SK-N-SH treated with all-trans-retinoic acid at 6 μM for 48 hours (cell line): Measurements from ENCODE around the gene SMARCE1.

Experiments used
- ATAC-seq: fragments of 200-7000 bp; cut with Tn5 transposase; 3 replicates; pipeline ENCODE4 v1.9.1; 2020; ENCODE audit warnings: mild to moderate bottlenecking, moderate library complexity
- ARNTL ChIP-seq: fragments of 450-650 bp; formaldehyde crosslinking; IDR thresholded peaks from 2 replicates; pipeline ENCODE4 v1.5.0; 2020; ENCODE audit warnings: low read depth, mild to moderate bottlenecking, moderate library complexity, borderline replicate concordance
- CSDC2 ChIP-seq: fragments of 250-450 bp; sonication (Bioruptor Pico); IDR thresholded peaks from 2 replicates; pipeline ENCODE4 v1.5.0; 2020; ENCODE audit warnings: mild to moderate bottlenecking, moderate library complexity
- ESRRG ChIP-seq: fragments of 250-450 bp; sonication (Bioruptor Pico); IDR thresholded peaks from 2 replicates; pipeline ENCODE4 v1.6.1; 2021; ENCODE audit warnings: mild to moderate bottlenecking
- GLIS3 ChIP-seq: fragments of 250-450 bp; sonication (Bioruptor Pico); IDR thresholded peaks from 2 replicates; pipeline ENCODE4 v1.5.0; 2020; ENCODE audit warnings: mild to moderate bottlenecking, moderate library complexity
- ISL1 ChIP-seq: fragments of 250-450 bp; sonication (Bioruptor Pico); IDR thresholded peaks from 2 replicates; pipeline ENCODE4 v2.1.2; 2022; ENCODE audit warnings: mild to moderate bottlenecking, moderate library complexity
- OSR1 ChIP-seq: fragments of 250-450 bp; sonication (Bioruptor Pico); IDR thresholded peaks from 2 replicates; pipeline ENCODE4 v1.8.0; 2022; ENCODE audit warnings: moderate library complexity, mild to moderate bottlenecking, inconsistent platforms
- PPARA ChIP-seq: fragments of 250-450 bp; sonication (Bioruptor Pico); IDR thresholded peaks from 2 replicates; pipeline ENCODE4 v1.5.0; 2020; ENCODE audit warnings: mild to moderate bottlenecking, borderline replicate concordance
- RARB ChIP-seq: fragments of 250-450 bp; sonication (Bioruptor Pico); IDR thresholded peaks from 2 replicates; pipeline ENCODE4 v1.8.0; 2021; ENCODE audit warnings: mild to moderate bottlenecking, moderate library complexity
- SNAI2 ChIP-seq: fragments of 250-450 bp; sonication (Bioruptor Pico); IDR thresholded peaks from 2 replicates; pipeline ENCODE4 v1.5.0; 2020; ENCODE audit warnings: mild to moderate bottlenecking, moderate library complexity
- ZC3H10 ChIP-seq: fragments of 250-450 bp; sonication (Bioruptor Pico); IDR thresholded peaks from 2 replicates; pipeline ENCODE4 v1.5.1; 2021; ENCODE audit warnings: mild to moderate bottlenecking, moderate library complexity
- ZFP3 ChIP-seq: fragments of 250-450 bp; sonication (Bioruptor Pico); IDR thresholded peaks from 2 replicates; pipeline ENCODE4 v1.5.0; 2020; ENCODE audit warnings: mild to moderate bottlenecking, moderate library complexity
- ZFP30 ChIP-seq: fragments of 450-650 bp; formaldehyde crosslinking; IDR thresholded peaks from 2 replicates; pipeline ENCODE4 v1.5.0; 2022; ENCODE audit warnings: mild to moderate bottlenecking, moderate library complexity
- ZNF565 ChIP-seq: fragments of 450-650 bp; formaldehyde crosslinking; conservative IDR thresholded peaks from 2 replicates; pipeline ENCODE4 v1.5.0; 2020; ENCODE audit warnings: low read depth, mild to moderate bottlenecking, moderate library complexity
- ZNF8 ChIP-seq: fragments of 450-650 bp; formaldehyde crosslinking; IDR thresholded peaks from 2 replicates; pipeline ENCODE4 v1.5.0; 2020; ENCODE audit warnings: mild to moderate bottlenecking, moderate library complexity
- TF ChIP-seq, protein P1 (sequence below): fragments of 250-450 bp; sonication (Bioruptor Pico); IDR thresholded peaks from 2 replicates; pipeline ENCODE4 v1.5.1; 2020; ENCODE audit warnings: low read depth, mild to moderate bottlenecking, moderate library complexity
- TF ChIP-seq, protein P2 (sequence below): fragments of 250-450 bp; sonication (Bioruptor Pico); IDR thresholded peaks from 2 replicates; pipeline ENCODE4 v1.8.0; 2020; ENCODE audit warnings: mild to moderate bottlenecking, moderate library complexity, borderline replicate concordance
- TF ChIP-seq, protein P3 (sequence below): fragments of 250-450 bp; sonication (Bioruptor Pico); IDR thresholded peaks from 2 replicates; pipeline ENCODE4 v1.5.1; 2021; ENCODE audit warnings: mild to moderate bottlenecking, moderate library complexity
- TF ChIP-seq, protein P4 (sequence below): fragments of 250-450 bp; sonication (Bioruptor Pico); IDR thresholded peaks from 2 replicates; pipeline ENCODE4 v1.5.0; 2020; ENCODE audit warnings: mild to moderate bottlenecking, moderate library complexity
- TF ChIP-seq, protein P5 (sequence below): fragments of 250-450 bp; sonication (Bioruptor Pico); IDR thresholded peaks from 2 replicates; pipeline ENCODE4 v1.8.0; 2021; ENCODE audit warnings: low read depth, mild to moderate bottlenecking, moderate library complexity, borderline replicate concordance

SMARCE1 gene

DNA sequence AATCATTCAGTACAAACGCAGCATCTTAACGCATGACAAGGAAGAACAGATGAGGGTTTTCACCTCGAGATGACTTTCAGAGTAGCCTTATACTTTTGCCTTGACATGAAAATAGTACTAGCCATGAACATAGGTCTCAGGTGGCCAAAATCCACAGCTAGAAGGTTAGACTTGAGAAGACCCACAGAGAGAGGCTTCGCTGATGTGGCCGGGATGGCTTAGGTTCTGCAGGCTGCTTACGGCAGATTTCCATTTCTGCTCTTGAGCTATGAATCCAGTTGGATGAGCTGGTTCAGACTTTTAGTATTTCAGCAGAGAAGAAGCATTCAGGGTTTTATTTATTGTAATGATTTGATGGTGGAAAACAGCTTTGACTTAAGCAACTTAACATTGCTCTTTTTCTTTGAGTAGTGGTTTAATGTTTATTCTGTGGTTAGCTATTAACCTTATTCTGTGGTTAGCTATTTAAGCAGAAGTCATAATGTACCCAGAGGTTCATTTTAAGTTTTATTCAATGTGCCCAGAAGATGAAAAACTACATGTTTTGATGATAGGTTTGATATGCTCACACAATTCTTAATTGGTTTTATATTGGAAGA, 48.4 kb upstream of the SMARCE1 start (continued):
- TF ChIP-seq ZNF565 (CRISPR knock-in tag) (no peak), ZFP3 (CRISPR knock-in tag) (no peak), ESRRG (CRISPR knock-in tag) (no peak), GLIS3 (CRISPR knock-in tag) (no peak), ISL1 (CRISPR knock-in tag) (no peak), SNAI2 (CRISPR knock-in tag) (no peak), RARB (CRISPR knock-in tag) (no peak), ZNF8 (CRISPR knock-in tag) (no peak)
- TF ChIP-seq, protein P1, sequence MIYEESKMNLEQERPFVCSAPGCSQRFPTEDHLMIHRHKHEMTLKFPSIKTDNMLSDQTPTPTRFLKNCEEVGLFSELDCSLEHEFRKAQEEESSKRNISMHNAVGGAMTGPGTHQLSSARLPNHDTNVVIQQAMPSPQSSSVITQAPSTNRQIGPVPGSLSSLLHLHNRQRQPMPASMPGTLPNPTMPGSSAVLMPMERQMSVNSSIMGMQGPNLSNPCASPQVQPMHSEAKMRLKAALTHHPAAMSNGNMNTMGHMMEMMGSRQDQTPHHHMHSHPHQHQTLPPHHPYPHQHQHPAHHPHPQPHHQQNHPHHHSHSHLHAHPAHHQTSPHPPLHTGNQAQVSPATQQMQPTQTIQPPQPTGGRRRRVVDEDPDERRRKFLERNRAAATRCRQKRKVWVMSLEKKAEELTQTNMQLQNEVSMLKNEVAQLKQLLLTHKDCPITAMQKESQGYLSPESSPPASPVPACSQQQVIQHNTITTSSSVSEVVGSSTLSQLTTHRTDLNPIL (CRISPR knock-in tag): no peak

DNA sequence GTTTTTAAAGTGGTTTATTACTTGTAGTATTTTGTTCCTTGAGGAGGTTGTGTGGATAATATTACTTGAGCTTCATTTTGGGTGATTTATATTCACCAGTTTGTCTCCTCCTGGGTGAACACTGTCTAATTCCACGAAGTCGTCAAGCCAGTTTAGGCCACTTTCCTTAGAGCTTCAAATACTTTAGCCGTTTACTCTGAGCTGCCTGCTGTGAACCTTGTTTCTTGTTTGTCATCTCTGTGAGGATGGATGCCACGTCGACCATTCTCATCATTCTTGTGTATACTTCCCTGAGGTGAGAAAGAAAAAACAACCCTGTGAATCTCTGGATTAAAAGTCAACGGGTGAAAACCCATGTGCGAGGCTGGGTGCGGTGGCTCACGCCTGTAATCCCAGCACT, 47.0 kb upstream of the SMARCE1 start:
- ATAC-seq: no peak
- TF ChIP-seq, protein P2, sequence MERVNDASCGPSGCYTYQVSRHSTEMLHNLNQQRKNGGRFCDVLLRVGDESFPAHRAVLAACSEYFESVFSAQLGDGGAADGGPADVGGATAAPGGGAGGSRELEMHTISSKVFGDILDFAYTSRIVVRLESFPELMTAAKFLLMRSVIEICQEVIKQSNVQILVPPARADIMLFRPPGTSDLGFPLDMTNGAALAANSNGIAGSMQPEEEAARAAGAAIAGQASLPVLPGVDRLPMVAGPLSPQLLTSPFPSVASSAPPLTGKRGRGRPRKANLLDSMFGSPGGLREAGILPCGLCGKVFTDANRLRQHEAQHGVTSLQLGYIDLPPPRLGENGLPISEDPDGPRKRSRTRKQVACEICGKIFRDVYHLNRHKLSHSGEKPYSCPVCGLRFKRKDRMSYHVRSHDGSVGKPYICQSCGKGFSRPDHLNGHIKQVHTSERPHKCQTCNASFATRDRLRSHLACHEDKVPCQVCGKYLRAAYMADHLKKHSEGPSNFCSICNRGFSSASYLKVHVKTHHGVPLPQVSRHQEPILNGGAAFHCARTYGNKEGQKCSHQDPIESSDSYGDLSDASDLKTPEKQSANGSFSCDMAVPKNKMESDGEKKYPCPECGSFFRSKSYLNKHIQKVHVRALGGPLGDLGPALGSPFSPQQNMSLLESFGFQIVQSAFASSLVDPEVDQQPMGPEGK (CRISPR knock-in tag): no peak
- no peak for TF ChIP-seq PPARA (CRISPR knock-in tag)
- no peak for TF ChIP-seq ARNTL (CRISPR knock-in tag)
- no peak for TF ChIP-seq CSDC2 (CRISPR knock-in tag)
- TF ChIP-seq GLIS3 (CRISPR knock-in tag): no peak
- no peak for TF ChIP-seq RARB (CRISPR knock-in tag)
- TF ChIP-seq OSR1: no peak
- no peak for TF ChIP-seq ESRRG (CRISPR knock-in tag)
- no peak for TF ChIP-seq ISL1 (CRISPR knock-in tag)
- TF ChIP-seq ZC3H10: no peak
- TF ChIP-seq, protein P3, sequence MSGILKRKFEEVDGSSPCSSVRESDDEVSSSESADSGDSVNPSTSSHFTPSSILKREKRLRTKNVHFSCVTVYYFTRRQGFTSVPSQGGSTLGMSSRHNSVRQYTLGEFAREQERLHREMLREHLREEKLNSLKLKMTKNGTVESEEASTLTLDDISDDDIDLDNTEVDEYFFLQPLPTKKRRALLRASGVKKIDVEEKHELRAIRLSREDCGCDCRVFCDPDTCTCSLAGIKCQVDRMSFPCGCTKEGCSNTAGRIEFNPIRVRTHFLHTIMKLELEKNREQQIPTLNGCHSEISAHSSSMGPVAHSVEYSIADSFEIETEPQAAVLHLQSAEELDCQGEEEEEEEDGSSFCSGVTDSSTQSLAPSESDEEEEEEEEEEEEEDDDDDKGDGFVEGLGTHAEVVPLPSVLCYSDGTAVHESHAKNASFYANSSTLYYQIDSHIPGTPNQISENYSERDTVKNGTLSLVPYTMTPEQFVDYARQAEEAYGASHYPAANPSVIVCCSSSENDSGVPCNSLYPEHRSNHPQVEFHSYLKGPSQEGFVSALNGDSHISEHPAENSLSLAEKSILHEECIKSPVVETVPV (CRISPR knock-in tag): no peak
- no peak for TF ChIP-seq ZNF8 (CRISPR knock-in tag)
- TF ChIP-seq, protein P1 (CRISPR knock-in tag): no peak
- TF ChIP-seq, protein P4, sequence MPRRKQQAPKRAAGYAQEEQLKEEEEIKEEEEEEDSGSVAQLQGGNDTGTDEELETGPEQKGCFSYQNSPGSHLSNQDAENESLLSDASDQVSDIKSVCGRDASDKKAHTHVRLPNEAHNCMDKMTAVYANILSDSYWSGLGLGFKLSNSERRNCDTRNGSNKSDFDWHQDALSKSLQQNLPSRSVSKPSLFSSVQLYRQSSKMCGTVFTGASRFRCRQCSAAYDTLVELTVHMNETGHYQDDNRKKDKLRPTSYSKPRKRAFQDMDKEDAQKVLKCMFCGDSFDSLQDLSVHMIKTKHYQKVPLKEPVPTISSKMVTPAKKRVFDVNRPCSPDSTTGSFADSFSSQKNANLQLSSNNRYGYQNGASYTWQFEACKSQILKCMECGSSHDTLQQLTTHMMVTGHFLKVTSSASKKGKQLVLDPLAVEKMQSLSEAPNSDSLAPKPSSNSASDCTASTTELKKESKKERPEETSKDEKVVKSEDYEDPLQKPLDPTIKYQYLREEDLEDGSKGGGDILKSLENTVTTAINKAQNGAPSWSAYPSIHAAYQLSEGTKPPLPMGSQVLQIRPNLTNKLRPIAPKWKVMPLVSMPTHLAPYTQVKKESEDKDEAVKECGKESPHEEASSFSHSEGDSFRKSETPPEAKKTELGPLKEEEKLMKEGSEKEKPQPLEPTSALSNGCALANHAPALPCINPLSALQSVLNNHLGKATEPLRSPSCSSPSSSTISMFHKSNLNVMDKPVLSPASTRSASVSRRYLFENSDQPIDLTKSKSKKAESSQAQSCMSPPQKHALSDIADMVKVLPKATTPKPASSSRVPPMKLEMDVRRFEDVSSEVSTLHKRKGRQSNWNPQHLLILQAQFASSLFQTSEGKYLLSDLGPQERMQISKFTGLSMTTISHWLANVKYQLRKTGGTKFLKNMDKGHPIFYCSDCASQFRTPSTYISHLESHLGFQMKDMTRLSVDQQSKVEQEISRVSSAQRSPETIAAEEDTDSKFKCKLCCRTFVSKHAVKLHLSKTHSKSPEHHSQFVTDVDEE (CRISPR knock-in tag): no peak
- TF ChIP-seq, all 23 proteins: peak for 0

DNA sequence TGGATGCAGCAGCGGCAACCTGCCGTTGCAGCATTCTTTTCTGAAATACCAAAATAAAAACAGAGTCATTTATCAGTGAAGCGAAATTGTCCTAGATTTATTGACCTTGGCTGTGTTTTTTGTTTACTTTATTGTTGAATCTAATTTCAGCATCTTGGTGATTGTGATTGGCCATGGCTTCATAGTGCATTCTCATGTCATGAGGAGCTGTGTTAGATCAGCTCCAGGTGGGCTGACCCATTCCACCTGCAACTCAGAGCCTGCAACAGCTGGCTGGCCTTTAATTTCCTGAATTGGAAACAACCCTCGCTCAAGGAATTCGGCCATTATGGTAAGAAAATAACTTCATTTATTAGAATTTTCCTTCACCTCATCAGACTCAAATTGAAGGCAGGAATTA, 39.5 kb upstream of the SMARCE1 start:
- ATAC-seq: no peak
- TF ChIP-seq ZFP30: no peak
- TF ChIP-seq CSDC2 (CRISPR knock-in tag): no peak
- TF ChIP-seq ISL1 (CRISPR knock-in tag): no peak
- TF ChIP-seq ZFP3 (CRISPR knock-in tag): no peak
- no peak for TF ChIP-seq PPARA (CRISPR knock-in tag)
- no peak for TF ChIP-seq ARNTL (CRISPR knock-in tag)
- TF ChIP-seq, protein P2 (CRISPR knock-in tag): no peak
- TF ChIP-seq, protein P5, sequence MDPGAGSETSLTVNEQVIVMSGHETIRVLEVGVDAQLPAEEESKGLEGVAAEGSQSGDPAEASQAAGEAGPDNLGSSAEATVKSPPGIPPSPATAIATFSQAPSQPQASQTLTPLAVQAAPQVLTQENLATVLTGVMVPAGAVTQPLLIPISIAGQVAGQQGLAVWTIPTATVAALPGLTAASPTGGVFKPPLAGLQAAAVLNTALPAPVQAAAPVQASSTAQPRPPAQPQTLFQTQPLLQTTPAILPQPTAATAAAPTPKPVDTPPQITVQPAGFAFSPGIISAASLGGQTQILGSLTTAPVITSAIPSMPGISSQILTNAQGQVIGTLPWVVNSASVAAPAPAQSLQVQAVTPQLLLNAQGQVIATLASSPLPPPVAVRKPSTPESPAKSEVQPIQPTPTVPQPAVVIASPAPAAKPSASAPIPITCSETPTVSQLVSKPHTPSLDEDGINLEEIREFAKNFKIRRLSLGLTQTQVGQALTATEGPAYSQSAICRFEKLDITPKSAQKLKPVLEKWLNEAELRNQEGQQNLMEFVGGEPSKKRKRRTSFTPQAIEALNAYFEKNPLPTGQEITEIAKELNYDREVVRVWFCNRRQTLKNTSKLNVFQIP (CRISPR knock-in tag): no peak
- TF ChIP-seq, protein P1 (CRISPR knock-in tag): no peak
